NCI-H2029 (cell line): ENCODE measurements around the gene FAM47E.
"Not testable (repeated sequence)": the region's sequence is repeated elsewhere in the genome, so short reads cannot be mapped to it uniquely, and the experiment has no call there.

ENCODE experiments used
- DNase-seq: peaks from one replicate; lab custom pipeline; 2025; lab: John Stamatoyannopoulos, UW

The FAM47E gene

GRCh38 chr4:76226418-76226817 lies 25.1 kb upstream of the FAM47E start:
- DNase-seq, result no peak

GRCh38 chr4:76232681-76233080 lies 18.8 kb upstream of the FAM47E start:
- DNase-seq, result no peak

GRCh38 chr4:76233083-76233482 lies 18.4 kb upstream of the FAM47E start:
- no peak for DNase-seq

GRCh38 chr4:76233529-76233928 lies 18.0 kb upstream of the FAM47E start:
- no peak for DNase-seq

- DNase-seq, result no peak
These were observed 17.4 kb upstream of the FAM47E start for GRCh38 chr4:76233967-76234678.

- no peak for DNase-seq
These were observed 16.9 kb upstream of the FAM47E start for GRCh38 chr4:76234679-76235044.

GRCh38 chr4:76235407-76235806 lies 16.1 kb upstream of the FAM47E start:
- no peak for DNase-seq

- DNase-seq, result no peak
These were observed 15.6 kb upstream of the FAM47E start for GRCh38 chr4:76235915-76236314.

- no peak for DNase-seq
These were observed 13.3 kb upstream of the FAM47E start for GRCh38 chr4:76238236-76238635.

- no peak for DNase-seq
These were observed 12.8 kb upstream of the FAM47E start for GRCh38 chr4:76238701-76239100.

- no peak for DNase-seq
These were observed 11.3 kb upstream of the FAM47E start for GRCh38 chr4:76240236-76240635.

- not testable (repeated sequence) for DNase-seq
These were observed 7.6 kb upstream of the FAM47E start for GRCh38 chr4:76243877-76244276.

GRCh38 chr4:76246025-76246424 lies 5.5 kb upstream of the FAM47E start:
- no peak for DNase-seq

- DNase-seq, result no peak
These were observed 4.7 kb upstream of the FAM47E start for GRCh38 chr4:76246852-76247251.

- DNase-seq, result peak; percentile 21
These were observed 559 bp upstream of the FAM47E start for GRCh38 chr4:76250962-76251361.

- no peak for DNase-seq
These were observed 741 bp downstream of the FAM47E start for GRCh38 chr4:76252271-76252653.

- DNase-seq, result no peak
These were observed 2.0 kb downstream of the FAM47E start for GRCh38 chr4:76253511-76253910.

GRCh38 chr4:76256032-76256431 lies 4.5 kb downstream of the FAM47E start:
- DNase-seq, result no peak

- DNase-seq, result no peak
These were observed 5.4 kb downstream of the FAM47E start for GRCh38 chr4:76256968-76257367.

GRCh38 chr4:76257824-76258223 lies 6.3 kb downstream of the FAM47E start:
- no peak for DNase-seq

GRCh38 chr4:76260571-76260970 lies 9.1 kb downstream of the FAM47E start:
- no peak for DNase-seq

GRCh38 chr4:76265631-76266218 lies 14.2 kb downstream of the FAM47E start:
- DNase-seq, result no peak

GRCh38 chr4:76266627-76267026 lies 15.1 kb downstream of the FAM47E start:
- DNase-seq, result no peak

GRCh38 chr4:76267811-76268210 lies 16.3 kb downstream of the FAM47E start:
- DNase-seq, result no peak
